DOHH2 (cell line): ENCODE data around the gene GPR75.

Experiments
- H3F3A ChIP-seq: fragments of 200-600 bp; sonication (generic), shearing (Covaris generic); 2 replicates; pipeline ENCODE4 v1.6.0; 2016; ENCODE audit warnings: antibody characterized with exemption, mild to moderate bottlenecking; ENCODE audit not compliant: control insufficient read depth, insufficient read depth
- H3K27ac ChIP-seq: fragments of 200-600 bp; sonication (generic); 2 replicates; pipeline ENCODE4 v1.5.1; 2014; ENCODE audit warnings: low read depth, mild to moderate bottlenecking, low read length, moderate library complexity
- H3K27me3 ChIP-seq: fragments of 200-600 bp; sonication (generic); 2 replicates; pipeline ENCODE4 v1.6.1; 2014; ENCODE audit warnings: mild to moderate bottlenecking, low read length, mixed read lengths; ENCODE audit not compliant: control insufficient read depth
- H3K36me3 ChIP-seq: fragments of 200-600 bp; sonication (generic); 2 replicates; pipeline ENCODE4 v1.6.1; 2014; ENCODE audit warnings: mild to moderate bottlenecking, low read length, moderate library complexity, mixed read lengths; ENCODE audit not compliant: control insufficient read depth
- H3K4me1 ChIP-seq: fragments of 200-600 bp; sonication (generic); 2 replicates; pipeline ENCODE4 v1.6.1; 2014; ENCODE audit warnings: mild to moderate bottlenecking, low read length, mixed read lengths; ENCODE audit not compliant: control insufficient read depth
- H3K4me2 ChIP-seq: fragments of 200-600 bp; sonication (generic); 2 replicates; pipeline ENCODE4 v1.6.0; 2014; ENCODE audit warnings: mild to moderate bottlenecking, low read length, moderate library complexity
- H3K4me3 ChIP-seq: fragments of 200-600 bp; sonication (generic); 2 replicates; pipeline ENCODE4 v1.5.1; 2014; ENCODE audit warnings: mild to moderate bottlenecking, low read length, mixed read lengths
- H3K79me2 ChIP-seq: fragments of 200-600 bp; sonication (generic); 2 replicates; pipeline ENCODE4 v1.6.1; 2014; ENCODE audit warnings: mild to moderate bottlenecking, low read length, mixed read lengths; ENCODE audit not compliant: control insufficient read depth
- H3K9me2 ChIP-seq: fragments of 200-600 bp; sonication (generic); replicated peaks from 2 replicates; pipeline ENCODE4 v1.6.1; 2014; ENCODE audit warnings: mild to moderate bottlenecking, low read length, mixed read lengths; ENCODE audit not compliant: control insufficient read depth
- H3K9me3 ChIP-seq: fragments of 200-600 bp; sonication (generic); 2 replicates; pipeline ENCODE4 v1.6.1; 2014; ENCODE audit warnings: antibody characterized with exemption, low read length, mixed read lengths; ENCODE audit not compliant: control insufficient read depth, insufficient read depth
- H4K20me1 ChIP-seq: fragments of 200-600 bp; sonication (generic); 2 replicates; pipeline ENCODE4 v1.6.0; 2014; ENCODE audit warnings: low read depth, mild to moderate bottlenecking, antibody characterized with exemption, low read length, moderate library complexity; ENCODE audit not compliant: control insufficient read depth, insufficient read depth
- EZH2phosphoT487 ChIP-seq: fragments of 200-600 bp; sonication (generic); IDR thresholded peaks from 2 replicates; pipeline ENCODE4 v1.6.1; 2017; ENCODE audit warnings: borderline replicate concordance, mild to moderate bottlenecking, antibody characterized with exemption, low read length, moderate library complexity, mixed read lengths
- TF ChIP-seq, protein P1 (sequence below): fragments of 200-600 bp; sonication (generic); IDR thresholded peaks from one replicate; pipeline ENCODE4 v1.5.1; 2014; ENCODE audit warnings: antibody characterized with exemption, mild to moderate bottlenecking, low read depth, low read length; ENCODE audit not compliant: poor library complexity, severe bottlenecking

The GPR75 gene

GRCh38 chr2:53881360-53881759, 21.6 kb upstream of the GPR75 start:
- H3K79me2 ChIP-seq: no peaks in the 10 kb centered on the region
- H3K27me3 ChIP-seq: no peaks in the 10 kb centered on the region
- TF ChIP-seq EZH2phosphoT487: no peak
- TF ChIP-seq, protein P1, sequence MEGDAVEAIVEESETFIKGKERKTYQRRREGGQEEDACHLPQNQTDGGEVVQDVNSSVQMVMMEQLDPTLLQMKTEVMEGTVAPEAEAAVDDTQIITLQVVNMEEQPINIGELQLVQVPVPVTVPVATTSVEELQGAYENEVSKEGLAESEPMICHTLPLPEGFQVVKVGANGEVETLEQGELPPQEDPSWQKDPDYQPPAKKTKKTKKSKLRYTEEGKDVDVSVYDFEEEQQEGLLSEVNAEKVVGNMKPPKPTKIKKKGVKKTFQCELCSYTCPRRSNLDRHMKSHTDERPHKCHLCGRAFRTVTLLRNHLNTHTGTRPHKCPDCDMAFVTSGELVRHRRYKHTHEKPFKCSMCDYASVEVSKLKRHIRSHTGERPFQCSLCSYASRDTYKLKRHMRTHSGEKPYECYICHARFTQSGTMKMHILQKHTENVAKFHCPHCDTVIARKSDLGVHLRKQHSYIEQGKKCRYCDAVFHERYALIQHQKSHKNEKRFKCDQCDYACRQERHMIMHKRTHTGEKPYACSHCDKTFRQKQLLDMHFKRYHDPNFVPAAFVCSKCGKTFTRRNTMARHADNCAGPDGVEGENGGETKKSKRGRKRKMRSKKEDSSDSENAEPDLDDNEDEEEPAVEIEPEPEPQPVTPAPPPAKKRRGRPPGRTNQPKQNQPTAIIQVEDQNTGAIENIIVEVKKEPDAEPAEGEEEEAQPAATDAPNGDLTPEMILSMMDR: no peak
- H3K36me3 ChIP-seq: peaks cover 74% of the 10 kb centered on the region
- H3K4me3 ChIP-seq: no peak overlapping the region
- no peaks in the 10 kb centered on the region for H4K20me1 ChIP-seq
- H3K4me1 ChIP-seq: no peaks in the 10 kb centered on the region
- no peaks in the 10 kb centered on the region for H3K9me2 ChIP-seq
- H3K9me3 ChIP-seq: no peaks in the 10 kb centered on the region
- 0 out of 2 replicates have a peak, but pooled peaks cover 2% of the 10 kb centered on the region for H3F3A ChIP-seq
- H3K27ac ChIP-seq: no peak overlapping the region
- H3K4me2 ChIP-seq: no peak overlapping the region

DNA sequence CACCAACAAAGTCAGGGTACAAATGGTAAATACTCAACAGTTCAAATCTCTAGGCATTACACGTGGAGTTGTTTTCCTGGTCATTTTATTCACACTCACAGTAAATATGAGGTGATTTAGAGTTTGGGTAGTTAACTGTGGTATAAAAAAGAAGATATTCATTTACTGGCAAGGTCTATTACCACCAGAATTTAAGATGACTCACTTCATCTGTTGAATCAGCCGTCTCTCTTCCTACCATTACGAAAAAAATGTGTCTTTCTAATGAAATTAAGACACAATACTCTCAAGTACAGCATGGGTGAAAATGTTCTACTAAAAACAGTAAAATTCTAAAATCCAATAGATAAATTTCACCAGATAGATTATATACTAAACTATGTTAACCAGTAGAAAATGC, 21.0 kb upstream of the GPR75 start:
- Histone ChIP-seq H3K36me3 (peaks cover 76% of the 10 kb centered on the region), H3K4me3 (no peak overlapping the region), H3K9me3 (no peaks in the 10 kb centered on the region), H3K4me1 (no peaks in the 10 kb centered on the region), H3K79me2 (no peaks in the 10 kb centered on the region), H4K20me1 (no peaks in the 10 kb centered on the region), H3F3A (0 out of 2 replicates have a peak, but pooled peaks cover 2% of the 10 kb centered on the region), H3K27me3 (no peaks in the 10 kb centered on the region), H3K27ac (no peak overlapping the region), H3K9me2 (no peaks in the 10 kb centered on the region), H3K4me2 (no peak overlapping the region)
- TF ChIP-seq EZH2phosphoT487: no peak

DNA sequence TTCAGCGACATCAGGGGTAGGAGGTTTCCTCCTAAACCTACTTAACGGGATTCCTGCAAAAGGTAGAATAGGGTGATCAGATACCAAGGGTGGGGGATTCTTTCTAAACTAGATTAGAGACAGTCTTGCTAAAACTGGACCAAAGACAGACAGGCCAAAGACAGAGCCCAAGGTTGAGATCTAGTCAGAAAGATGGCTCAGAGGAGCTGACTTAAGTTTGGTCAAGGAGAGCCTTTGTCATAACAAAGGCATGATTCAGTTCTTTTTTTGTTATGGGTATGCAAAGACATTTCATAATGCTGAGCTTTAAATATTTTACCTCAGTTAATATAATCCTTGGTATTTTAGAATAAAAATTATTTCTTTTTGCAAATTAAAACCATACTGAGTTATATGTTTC, 17.8 kb upstream of the GPR75 start:
- H3F3A ChIP-seq: no peaks in the 10 kb centered on the region
- H4K20me1 ChIP-seq: no peaks in the 10 kb centered on the region
- H3K4me3 ChIP-seq: no peak overlapping the region
- H3K9me3 ChIP-seq: no peaks in the 10 kb centered on the region
- no peak overlapping the region for H3K27ac ChIP-seq
- H3K79me2 ChIP-seq: no peaks in the 10 kb centered on the region
- no peaks in the 10 kb centered on the region for H3K27me3 ChIP-seq
- no peak overlapping the region for H3K4me2 ChIP-seq
- peaks cover 77% of the 10 kb centered on the region for H3K36me3 ChIP-seq
- H3K4me1 ChIP-seq: no peaks in the 10 kb centered on the region
- TF ChIP-seq EZH2phosphoT487: no peak
- TF ChIP-seq, protein P1: no peak
- H3K9me2 ChIP-seq: no peaks in the 10 kb centered on the region

DNA sequence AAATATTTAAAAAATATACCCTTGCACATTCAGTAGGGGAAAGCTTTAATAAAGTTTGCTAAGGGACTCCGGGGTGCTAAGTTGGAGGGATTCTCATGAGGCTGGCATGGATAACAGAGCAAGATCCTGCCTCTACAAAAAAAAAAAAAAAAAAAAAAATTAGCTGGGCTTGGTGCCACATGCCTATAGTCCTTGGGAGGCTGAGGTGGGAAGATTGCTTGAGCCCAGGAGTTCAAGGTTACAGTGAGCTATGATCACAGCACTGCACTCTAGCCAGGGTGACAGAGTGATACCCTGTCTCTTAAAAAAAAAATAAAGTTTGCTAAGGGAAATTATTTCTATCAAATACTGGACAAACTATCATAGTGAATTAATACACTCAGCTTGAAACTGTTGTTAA, 17.3 kb upstream of the GPR75 start:
- Histone ChIP-seq H3K4me2 (no peak overlapping the region), H3K27ac (no peak overlapping the region), H3K4me3 (no peak overlapping the region), H3K9me3 (no peaks in the 10 kb centered on the region), H4K20me1 (no peaks in the 10 kb centered on the region), H3K36me3 (peaks cover 75% of the 10 kb centered on the region), H3K9me2 (no peaks in the 10 kb centered on the region), H3K4me1 (no peaks in the 10 kb centered on the region), H3K27me3 (no peaks in the 10 kb centered on the region), H3F3A (no peaks in the 10 kb centered on the region), H3K79me2 (no peaks in the 10 kb centered on the region)
- TF ChIP-seq, protein P1: no peak
- TF ChIP-seq EZH2phosphoT487: no peak
